GM21723 (cell line): ENCODE measurements around the gene MEST.
"Not testable (repeated sequence)": the region's sequence is repeated elsewhere in the genome, so short reads cannot be mapped to it uniquely, and the experiment has no call there.

Source experiments
- ATAC-seq: cut with Tn5 transposase; IDR thresholded peaks from one replicate; pipeline ENCODE4 v1.9.1; 2021; ENCODE audit warnings: mild to moderate bottlenecking, moderate library complexity; ENCODE audit not compliant: unreplicated experiment

The MEST gene

GRCh38 chr7:130483031-130483430 is 8.9 kb upstream of the MEST start:
- ATAC-seq: no peak

DNA sequence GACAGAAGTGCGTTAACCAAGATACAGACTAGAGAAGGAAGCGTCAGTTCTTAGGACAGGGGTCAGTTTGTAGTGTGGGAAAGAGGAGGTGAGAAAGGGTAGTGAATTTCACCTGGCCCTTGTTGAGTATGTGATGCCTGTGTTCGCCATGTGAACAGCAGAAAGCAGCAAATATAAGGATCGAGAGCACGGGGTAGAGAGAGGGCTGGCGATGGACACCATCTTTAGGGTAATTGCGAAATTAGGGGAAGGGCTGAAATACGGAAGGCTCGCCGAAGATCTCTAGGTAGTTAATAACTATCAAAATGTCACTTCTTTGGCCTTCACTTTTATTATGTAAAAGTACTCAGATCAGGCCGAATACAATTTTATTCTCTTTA is 6.2 kb upstream of the MEST start:
- ATAC-seq: no peak

GRCh38 chr7:130486114-130486953 is 5.6 kb upstream of the MEST start:
- ATAC-seq: peak; percentile 46

GRCh38 chr7:130486954-130487436 is 4.9 kb upstream of the MEST start:
- ATAC-seq: no peak

- no peak for ATAC-seq
These were observed 3.3 kb upstream of the MEST start for GRCh38 chr7:130488392-130489139.

GRCh38 chr7:130489140-130489983 is 2.5 kb upstream of the MEST start:
- no peak for ATAC-seq

GRCh38 chr7:130490311-130490791 is 1.5 kb upstream of the MEST start:
- ATAC-seq: no peak

- no peak for ATAC-seq
These were observed 739 bp upstream of the MEST start for GRCh38 chr7:130490888-130491804.

GRCh38 chr7:130492523-130493274 is 814 bp downstream of the MEST start:
- no peak for ATAC-seq

DNA sequence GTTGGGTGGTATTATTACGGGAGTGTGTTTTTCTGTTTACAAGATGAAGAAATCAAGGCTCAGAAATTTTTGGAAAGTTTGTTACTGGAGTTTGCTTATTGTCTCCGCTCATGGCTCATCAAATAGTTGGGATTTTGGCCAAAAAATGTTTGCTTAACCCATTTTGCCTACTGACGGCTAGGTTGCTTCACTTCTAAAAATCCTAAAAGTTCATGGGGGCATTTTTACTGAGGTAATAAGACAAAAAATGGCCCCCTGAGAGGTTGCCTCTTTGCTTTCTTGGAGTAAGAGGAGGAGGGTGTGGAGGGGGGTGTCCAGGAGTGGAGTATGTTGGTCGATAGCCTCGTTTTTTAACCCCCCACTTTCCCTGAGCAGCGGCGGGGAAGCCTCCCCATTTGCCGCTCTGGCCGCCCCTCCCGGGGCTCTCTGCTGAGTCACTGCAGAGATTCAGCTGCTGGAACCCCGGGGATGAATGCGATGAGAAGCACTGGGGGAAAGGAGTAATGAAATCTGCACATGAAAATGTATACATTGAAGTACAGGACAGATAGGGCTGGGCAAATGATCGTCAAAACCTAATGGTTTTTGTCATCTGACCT is 1.5 kb downstream of the MEST start:
- ATAC-seq: no peak

DNA sequence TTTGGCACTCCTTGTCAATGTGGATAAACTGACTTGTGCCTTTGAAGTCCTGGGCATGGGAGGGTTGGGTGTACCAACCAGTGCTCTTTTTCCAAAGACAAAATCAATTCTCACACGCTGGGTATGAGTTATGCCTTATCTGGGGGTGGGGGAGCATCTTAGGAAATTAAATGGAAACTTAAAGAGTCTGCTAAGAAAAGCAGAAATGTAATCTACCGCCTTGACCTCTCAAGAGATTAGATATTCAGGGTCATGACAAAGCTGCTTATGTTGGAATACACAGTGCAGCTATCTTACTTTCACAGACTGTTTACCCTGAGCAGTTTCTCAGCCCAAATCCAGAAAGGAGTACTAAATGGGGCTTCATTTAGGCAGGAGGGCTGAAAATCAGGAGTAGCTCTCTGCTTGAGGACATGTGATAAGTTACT is 2.6 kb downstream of the MEST start:
- ATAC-seq: no peak

GRCh38 chr7:130500463-130500862 is 8.6 kb downstream of the MEST start:
- no peak for ATAC-seq

- ATAC-seq: no peak
These were observed 9.0 kb downstream of the MEST start for GRCh38 chr7:130500910-130501309.

GRCh38 chr7:130505753-130506152 is 13.9 kb downstream of the MEST start:
- ATAC-seq: no peak

- no peak for ATAC-seq
These were observed 14.5 kb downstream of the MEST start for GRCh38 chr7:130506358-130506757.

DNA sequence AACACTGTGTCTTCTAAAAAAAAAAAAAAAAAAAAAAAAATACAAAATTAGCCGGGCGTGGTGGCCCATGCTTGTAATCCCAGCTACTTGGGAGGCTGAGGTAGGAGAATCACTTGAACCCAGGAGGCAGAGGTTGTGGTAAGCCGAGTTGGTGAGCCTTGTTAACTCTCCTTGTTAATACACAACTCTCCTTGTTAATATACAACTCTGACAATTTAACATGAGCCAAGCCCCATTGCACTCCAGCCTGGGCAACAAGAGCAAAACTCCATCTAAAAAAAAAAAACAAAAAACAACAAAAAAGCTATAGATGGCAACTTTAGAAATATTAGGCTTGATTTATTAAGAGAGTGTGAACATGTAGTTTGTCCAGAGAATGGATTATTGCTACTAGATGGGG is 20.2 kb downstream of the MEST start:
- ATAC-seq: not testable (repeated sequence)

- ATAC-seq: no peak
These were observed 21.6 kb downstream of the MEST start for GRCh38 chr7:130513447-130513846.

DNA sequence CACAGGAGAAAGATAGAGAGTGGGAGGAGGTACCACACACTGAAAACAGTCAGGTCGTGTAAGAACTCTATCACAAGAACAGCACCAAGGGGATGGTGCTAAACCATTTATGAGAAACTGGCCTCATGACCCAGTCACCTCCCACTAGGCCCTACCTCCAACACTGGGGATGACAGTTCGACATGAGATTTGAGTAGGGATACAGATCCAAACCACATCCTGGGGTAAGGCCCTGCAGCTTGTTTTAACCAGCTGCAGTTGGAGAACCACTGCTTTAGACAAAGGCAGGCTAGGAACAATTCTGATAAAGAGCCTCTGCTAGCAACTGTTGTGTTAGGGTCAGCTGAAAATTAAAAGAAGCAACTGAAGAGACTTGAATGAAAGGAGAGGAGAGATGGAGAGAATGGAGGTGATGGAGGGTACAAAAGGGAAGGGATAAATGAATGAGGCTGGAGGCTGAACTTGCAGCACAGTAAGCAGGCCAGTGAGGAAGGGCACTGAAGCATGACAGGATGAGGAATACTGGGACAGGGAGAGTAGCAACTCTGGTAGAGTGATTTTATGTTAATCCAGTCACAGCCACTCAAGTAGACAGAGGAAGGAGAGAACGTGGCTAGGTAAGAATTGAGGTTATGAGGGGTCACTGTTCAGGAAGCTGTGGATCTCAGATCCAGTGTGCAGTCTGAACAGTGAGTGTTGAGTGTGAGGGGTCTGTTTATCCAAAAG is 23.6 kb downstream of the MEST start:
- ATAC-seq: no peak
